ENCODE measurements around the gene ACAT2.
"Not testable (repeated sequence)": the region's sequence is repeated elsewhere in the genome, so short reads cannot be mapped to it uniquely, and the experiment has no call there.

ACAT2 gene

DNA sequence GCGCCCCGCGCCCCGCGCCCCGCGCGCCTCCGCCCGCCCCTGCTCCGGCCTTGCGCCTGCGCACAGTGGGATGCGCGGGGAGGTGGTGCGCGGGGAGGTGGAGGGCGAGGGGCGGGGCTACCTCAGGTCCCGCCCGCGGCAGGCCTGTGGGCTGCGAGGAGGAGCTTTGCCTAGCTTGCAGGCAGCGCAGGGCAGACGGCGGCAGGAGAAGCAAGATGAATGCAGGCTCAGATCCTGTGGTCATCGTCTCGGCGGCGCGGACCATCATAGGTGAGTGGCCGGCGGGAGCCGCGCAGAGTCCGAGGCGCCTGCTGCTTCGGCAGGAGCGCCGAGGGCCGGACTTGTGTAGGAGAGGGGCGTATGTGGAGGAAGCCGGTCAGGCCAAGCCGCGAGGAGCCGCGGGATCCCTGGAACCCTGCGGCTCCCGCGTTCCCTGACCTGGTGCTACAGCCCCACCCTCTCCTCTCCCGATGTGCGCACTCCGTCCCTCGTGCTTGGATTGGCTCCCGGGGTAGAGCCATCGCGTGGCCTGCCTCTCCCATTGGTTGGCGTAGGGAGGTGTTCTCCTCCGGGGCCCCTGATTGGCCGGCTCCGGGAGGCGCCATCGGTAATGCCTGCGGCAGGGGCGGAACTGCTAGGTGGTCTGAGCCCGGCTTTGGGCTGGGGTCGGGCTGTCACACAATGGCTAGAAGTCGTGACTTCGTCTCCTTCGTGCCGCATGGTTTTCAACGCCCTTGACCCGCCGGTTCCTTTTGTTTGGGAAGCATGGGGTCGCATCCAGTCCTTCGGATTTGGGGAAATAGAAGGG is at the start of gene ACAT2:
TSS of gene ACAT2 (plus strand) at position 173 of the 808 bp plus-strand sequence. CDS start at position 216, 43 bp downstream.
- peak within 1 kb of the TSS; percentile 70 for H3K4me3 ChIP-seq (replicated peaks; ENCODE audit: low read depth, low read length)
- TF ChIP-seq, protein P1, sequence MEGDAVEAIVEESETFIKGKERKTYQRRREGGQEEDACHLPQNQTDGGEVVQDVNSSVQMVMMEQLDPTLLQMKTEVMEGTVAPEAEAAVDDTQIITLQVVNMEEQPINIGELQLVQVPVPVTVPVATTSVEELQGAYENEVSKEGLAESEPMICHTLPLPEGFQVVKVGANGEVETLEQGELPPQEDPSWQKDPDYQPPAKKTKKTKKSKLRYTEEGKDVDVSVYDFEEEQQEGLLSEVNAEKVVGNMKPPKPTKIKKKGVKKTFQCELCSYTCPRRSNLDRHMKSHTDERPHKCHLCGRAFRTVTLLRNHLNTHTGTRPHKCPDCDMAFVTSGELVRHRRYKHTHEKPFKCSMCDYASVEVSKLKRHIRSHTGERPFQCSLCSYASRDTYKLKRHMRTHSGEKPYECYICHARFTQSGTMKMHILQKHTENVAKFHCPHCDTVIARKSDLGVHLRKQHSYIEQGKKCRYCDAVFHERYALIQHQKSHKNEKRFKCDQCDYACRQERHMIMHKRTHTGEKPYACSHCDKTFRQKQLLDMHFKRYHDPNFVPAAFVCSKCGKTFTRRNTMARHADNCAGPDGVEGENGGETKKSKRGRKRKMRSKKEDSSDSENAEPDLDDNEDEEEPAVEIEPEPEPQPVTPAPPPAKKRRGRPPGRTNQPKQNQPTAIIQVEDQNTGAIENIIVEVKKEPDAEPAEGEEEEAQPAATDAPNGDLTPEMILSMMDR (IDR thresholded peaks at IDR 0.05; ENCODE audit: low read depth, low read length, missing control alignments), result no peak
- peak; percentile 80 for DNase-seq (ENCODE audit: extremely low read depth, low read depth)

DNA sequence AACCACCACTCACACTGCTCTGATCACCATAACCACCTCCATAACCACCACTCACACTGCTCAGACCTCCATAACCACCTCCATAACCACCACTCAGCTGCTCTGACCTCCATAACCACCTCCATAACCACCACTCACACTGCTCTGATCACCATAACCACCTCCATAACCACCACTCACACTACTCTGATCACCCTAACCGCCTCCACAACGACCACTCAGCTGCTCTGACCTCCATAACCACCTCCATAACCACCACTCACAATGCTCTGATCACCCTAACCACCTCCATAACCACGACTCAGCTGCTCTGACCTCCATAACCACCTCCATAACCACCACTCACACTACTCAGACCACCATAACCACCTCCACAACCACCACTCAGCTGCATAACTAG is 49.5 kb upstream of the ACAT2 start:
- DNase-seq (ENCODE audit: extremely low read depth, low read depth); H3K4me3 ChIP-seq (replicated peaks; ENCODE audit: low read depth, low read length): not testable (repeated sequence)

DNA sequence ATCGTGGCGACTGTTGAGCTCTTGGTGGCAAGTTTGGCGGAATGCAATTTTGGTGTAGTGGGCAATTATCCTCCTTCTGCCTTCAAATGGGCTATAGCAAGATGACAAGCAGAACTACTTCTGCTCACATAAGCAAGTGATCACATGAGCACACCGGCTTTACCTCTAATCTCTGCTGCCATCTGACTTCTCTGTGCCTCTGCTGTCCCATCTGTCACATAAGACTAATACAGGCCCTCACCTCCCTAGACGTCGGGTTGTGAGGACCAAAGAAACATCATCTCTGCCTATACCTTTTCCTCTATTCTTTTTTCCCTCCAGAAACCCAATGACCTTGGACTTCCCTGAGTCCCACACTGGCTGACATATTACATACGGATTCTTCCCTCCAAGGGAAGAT is 47.9 kb upstream of the ACAT2 start:
- DNase-seq (ENCODE audit: extremely low read depth, low read depth), result no peak
- TF ChIP-seq, protein P1 (IDR thresholded peaks at IDR 0.05; ENCODE audit: low read depth, low read length, missing control alignments), result no peak

DNA sequence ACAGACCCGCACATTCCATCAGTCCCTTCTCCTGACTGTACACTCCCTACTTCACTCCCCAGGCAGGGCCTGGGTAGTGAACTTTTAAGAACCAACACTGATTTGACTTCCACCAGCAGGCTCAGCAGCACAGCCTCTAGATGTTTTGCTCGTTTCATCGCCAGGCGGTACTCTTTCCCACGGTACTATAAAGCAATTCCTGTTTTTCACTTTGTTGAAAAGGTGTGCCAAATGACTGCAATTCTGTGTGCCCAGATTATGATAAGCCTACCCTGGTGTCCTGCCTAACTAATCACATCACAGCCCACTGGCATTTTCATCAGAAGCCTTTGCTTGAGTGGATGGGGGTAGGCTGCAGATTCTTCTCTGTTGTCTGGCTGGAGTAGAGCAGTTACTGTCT is 47.4 kb upstream of the ACAT2 start:
- no peak for DNase-seq (ENCODE audit: extremely low read depth, low read depth)
- TF ChIP-seq, protein P1 (IDR thresholded peaks at IDR 0.05; ENCODE audit: low read depth, low read length, missing control alignments), result no peak
- H3K4me3 ChIP-seq (replicated peaks; ENCODE audit: low read depth, low read length), result no peak overlapping the region

More for the DNA sequence above, 47.9 kb upstream of the ACAT2 start:
- no peak overlapping the region for H3K4me3 ChIP-seq (replicated peaks; ENCODE audit: low read depth, low read length)

DNA sequence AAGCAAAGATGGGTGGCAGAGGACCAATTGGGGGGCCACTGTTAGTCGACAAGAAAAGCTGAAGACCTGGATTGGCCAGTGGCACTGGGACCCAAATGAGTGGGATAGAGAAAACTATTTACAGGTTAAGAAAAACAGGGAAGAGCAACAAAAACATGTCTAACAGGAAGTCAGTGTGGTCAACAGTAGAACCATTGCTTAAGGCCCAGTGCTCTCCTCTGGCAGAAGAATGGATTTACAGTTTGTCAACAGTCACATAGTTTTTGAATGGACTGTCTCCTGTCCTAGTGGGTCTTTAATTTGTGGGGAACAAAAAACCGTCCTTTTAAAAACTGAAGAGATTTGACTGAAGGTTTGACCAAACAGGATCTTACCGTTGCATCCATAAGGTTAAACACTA is 46.7 kb upstream of the ACAT2 start:
- DNase-seq (ENCODE audit: extremely low read depth, low read depth), result no peak
- no peak overlapping the region for H3K4me3 ChIP-seq (replicated peaks; ENCODE audit: low read depth, low read length)
- TF ChIP-seq, protein P1 (IDR thresholded peaks at IDR 0.05; ENCODE audit: low read depth, low read length, missing control alignments), result no peak

DNA sequence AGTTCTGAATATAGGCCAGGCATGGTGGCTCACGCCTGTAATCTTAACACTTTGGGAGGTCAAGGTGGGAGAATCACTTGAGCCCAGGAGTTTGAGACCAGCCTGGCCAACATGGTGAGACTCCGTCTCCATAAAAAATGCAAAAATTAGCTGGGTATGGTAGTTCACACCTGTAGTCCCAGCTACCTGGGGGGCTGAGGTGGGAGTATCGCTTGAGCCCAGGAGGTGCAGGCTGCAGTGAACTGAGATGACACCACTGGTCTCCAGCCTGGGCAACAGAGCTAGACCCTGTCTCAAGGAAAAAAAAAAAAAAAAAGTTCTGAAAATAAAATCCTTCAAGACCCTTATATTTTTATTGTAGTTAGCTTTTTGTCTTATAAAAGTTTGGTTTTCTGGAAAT is 46.2 kb upstream of the ACAT2 start:
- no peak for DNase-seq (ENCODE audit: extremely low read depth, low read depth)
- no peak overlapping the region for H3K4me3 ChIP-seq (replicated peaks; ENCODE audit: low read depth, low read length)
- TF ChIP-seq, protein P1 (IDR thresholded peaks at IDR 0.05; ENCODE audit: low read depth, low read length, missing control alignments), result no peak

DNA sequence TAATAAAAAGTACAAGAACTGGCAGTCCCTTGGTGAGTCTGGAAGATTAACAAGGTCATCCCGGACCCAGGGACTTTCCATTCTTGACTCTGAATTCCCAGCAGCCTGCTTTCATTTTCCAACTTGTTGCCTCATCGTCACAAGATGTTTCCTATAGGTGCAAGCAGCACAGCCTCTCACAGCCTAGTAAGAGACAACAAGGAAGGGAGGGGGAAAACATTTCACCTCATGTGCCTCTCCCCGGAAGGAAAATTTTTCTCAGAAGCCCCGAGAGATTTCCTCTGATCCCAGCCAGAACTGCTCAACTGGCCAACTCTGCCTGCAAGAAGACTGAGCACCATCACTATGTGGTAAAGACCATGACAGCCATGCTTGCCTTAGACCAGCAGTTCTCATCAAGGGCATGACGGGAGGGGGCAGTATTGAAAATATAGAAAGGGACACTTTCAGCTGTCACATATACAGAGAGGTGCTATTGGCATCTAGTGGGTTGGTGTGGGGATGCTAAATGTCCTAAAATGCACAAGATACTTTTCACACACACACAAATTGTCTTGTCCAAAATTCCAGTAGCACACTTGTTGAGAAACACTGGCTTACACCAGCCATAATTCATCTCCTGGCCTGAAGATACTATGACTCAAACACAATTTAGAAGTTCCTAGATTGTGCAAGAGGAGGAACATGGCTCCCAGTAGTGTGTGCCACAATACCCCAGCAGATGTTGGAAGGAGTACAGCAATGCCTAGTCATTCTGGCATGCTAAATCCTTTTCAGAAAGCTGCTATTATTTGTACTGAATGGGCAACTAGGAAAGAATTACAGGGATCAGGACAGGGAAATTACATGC is 45.4 kb upstream of the ACAT2 start:
- H3K4me3 ChIP-seq (replicated peaks; ENCODE audit: low read depth, low read length), result no peak overlapping the region
- TF ChIP-seq, protein P1 (IDR thresholded peaks at IDR 0.05; ENCODE audit: low read depth, low read length, missing control alignments), result no peak
- no peak for DNase-seq (ENCODE audit: extremely low read depth, low read depth)

Data from HFF-Myc (cell line).